ENCODE data around the gene PRND. TPM values are rescaled to one million over a fixed set of nuclear protein-coding genes. Genes with fewer than 3 reads are reported as not detected.

PRND gene
- polyA plus RNA-seq, 1 donor (not counting 4 experiments of a cell fraction or from before 2014, with no cell fraction given): not detected

DNA sequence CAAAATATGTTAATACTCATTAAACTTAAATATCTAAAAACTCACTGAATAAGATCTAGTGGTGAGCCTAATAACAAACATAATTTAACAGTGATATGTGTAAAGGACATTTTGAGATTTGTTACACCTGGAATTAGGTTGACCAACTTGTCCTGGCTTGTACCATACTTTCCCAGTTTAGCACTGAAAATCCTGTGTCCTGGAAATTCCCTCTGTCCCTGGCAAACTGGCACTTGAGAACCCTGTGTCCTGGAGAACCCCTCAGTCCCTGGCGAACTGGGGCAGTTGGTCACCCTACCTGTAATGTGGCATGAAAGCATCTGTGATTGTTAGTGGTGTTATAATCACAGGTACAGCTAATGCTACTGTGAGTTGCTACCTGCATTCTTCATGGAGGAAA, 6.9 kb upstream of the PRND start:
- Histone ChIP-seq H4K20me1 (ENCODE audit: control insufficient read depth, extremely low read depth, insufficient read depth, low read length) (no peaks in the 10 kb centered on the region), H3K79me2 (ENCODE audit: control insufficient read depth, insufficient read depth, low read length) (no peaks in the 10 kb centered on the region), H3K27me3 (ENCODE audit: control insufficient read depth, extremely low read depth, insufficient read depth, low read length) (no peaks in the 10 kb centered on the region), H3K27ac (ENCODE audit: control insufficient read depth, insufficient read depth, low read length) (peak overlapping the region; percentile 17), H3K9me3 (ENCODE audit: control insufficient read depth, low read depth, low read length) (no peaks in the 10 kb centered on the region), H3K36me3 (ENCODE audit: control insufficient read depth in 2 of 2, extremely low read depth in 1 of 2, insufficient read depth in 2 of 2, low read length in 2 of 2) (no peaks in the 10 kb centered on the region), H3K9ac (ENCODE audit: control insufficient read depth, extremely low read depth, insufficient read depth, low read length) (no peak overlapping the region), H3K4me3 (ENCODE audit: control insufficient read depth in 2 of 3, extremely low read depth in 1 of 3, insufficient read depth in 2 of 3, low read depth in 1 of 3, low read length in 3 of 3) (no peak overlapping the region), H2AFZ (ENCODE audit: control insufficient read depth, low read length) (peak overlapping the region; percentile 48), H3K4me1 (ENCODE audit: control insufficient read depth, extremely low read depth, insufficient read depth, low read length) (peaks cover 23% of the 10 kb centered on the region), H3K9me1 (ENCODE audit: control insufficient read depth, extremely low read depth, insufficient read depth, low read length) (no peaks in the 10 kb centered on the region), H3K4me2 (ENCODE audit: control insufficient read depth, extremely low read depth, insufficient read depth, low read depth, low read length) (peak overlapping the region; percentile 48)
- TF ChIP-seq, protein P1, sequence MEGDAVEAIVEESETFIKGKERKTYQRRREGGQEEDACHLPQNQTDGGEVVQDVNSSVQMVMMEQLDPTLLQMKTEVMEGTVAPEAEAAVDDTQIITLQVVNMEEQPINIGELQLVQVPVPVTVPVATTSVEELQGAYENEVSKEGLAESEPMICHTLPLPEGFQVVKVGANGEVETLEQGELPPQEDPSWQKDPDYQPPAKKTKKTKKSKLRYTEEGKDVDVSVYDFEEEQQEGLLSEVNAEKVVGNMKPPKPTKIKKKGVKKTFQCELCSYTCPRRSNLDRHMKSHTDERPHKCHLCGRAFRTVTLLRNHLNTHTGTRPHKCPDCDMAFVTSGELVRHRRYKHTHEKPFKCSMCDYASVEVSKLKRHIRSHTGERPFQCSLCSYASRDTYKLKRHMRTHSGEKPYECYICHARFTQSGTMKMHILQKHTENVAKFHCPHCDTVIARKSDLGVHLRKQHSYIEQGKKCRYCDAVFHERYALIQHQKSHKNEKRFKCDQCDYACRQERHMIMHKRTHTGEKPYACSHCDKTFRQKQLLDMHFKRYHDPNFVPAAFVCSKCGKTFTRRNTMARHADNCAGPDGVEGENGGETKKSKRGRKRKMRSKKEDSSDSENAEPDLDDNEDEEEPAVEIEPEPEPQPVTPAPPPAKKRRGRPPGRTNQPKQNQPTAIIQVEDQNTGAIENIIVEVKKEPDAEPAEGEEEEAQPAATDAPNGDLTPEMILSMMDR (optimal IDR thresholded peaks at IDR 0.05 in 1 of 3, IDR thresholded peaks at IDR 0.05 in 1 of 3, conservative IDR thresholded peaks at IDR 0.05 in 1 of 3; ENCODE audit: extremely low read depth in 1 of 3, insufficient read depth in 2 of 3, low read length in 3 of 3): no peak
- no peak for TF ChIP-seq EZH2 (IDR thresholded peaks at IDR 0.05; ENCODE audit: low read length)
- DNase-seq (ENCODE audit: low read depth, low spot score) (no peak), FAIRE-seq (peak; percentile 87)
- dilution Hi-C loops (cut with MboI; ENCODE audit: extremely low pct_ligation_motif_present, low sequenced_read_pairs): no loop called here

DNA sequence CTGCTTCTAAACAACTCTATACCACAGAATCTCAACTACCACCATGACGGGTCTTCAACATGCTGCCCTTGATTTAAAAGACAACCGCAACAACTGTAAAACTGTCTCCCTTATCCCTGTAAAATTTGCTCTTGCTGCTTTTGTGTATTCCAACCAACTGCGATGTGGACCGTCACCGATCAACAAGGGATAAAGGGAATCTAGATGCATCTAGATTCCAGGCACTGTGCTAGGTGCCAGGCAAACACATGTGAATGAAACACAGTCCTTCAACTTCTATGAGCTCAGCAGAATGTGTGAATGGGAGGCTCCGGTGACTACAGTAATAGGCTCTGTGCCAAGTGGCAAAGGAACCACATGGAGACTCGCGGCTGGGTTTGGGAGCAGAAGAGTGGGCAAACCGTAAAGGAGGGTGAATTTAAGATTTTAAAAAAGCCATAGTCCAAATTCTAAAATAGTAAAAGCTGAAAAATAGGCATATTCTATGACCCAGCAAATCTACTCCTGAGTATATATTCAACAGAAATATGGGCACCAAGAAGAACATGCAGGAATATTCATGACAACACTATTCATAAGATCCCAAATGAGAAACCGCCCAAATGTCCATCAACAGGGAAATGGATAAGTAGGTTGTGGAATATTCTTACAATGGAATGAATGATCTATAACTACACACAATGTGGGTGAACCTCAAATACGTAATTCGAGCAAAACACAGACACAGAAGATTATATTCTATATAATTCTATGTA, 3.7 kb upstream of the PRND start:
- Histone ChIP-seq H3K4me1 (ENCODE audit: control insufficient read depth, extremely low read depth, insufficient read depth, low read length) (peaks cover 27% of the 10 kb centered on the region), H2AFZ (ENCODE audit: control insufficient read depth, low read length) (no peak overlapping the region), H3K27me3 (ENCODE audit: control insufficient read depth, extremely low read depth, insufficient read depth, low read length) (peaks cover 4% of the 10 kb centered on the region), H3K79me2 (ENCODE audit: control insufficient read depth, insufficient read depth, low read length) (no peaks in the 10 kb centered on the region), H3K36me3 (ENCODE audit: control insufficient read depth in 2 of 2, extremely low read depth in 1 of 2, insufficient read depth in 2 of 2, low read length in 2 of 2) (no peaks in the 10 kb centered on the region), H3K9me3 (ENCODE audit: control insufficient read depth, low read depth, low read length) (no peaks in the 10 kb centered on the region), H3K9ac (ENCODE audit: control insufficient read depth, extremely low read depth, insufficient read depth, low read length) (no peak overlapping the region), H3K4me2 (ENCODE audit: control insufficient read depth, extremely low read depth, insufficient read depth, low read depth, low read length) (no peak overlapping the region), H3K9me1 (ENCODE audit: control insufficient read depth, extremely low read depth, insufficient read depth, low read length) (no peaks in the 10 kb centered on the region), H3K27ac (ENCODE audit: control insufficient read depth, insufficient read depth, low read length) (no peak overlapping the region), H4K20me1 (ENCODE audit: control insufficient read depth, extremely low read depth, insufficient read depth, low read length) (no peaks in the 10 kb centered on the region), H3K4me3 (ENCODE audit: control insufficient read depth in 2 of 3, extremely low read depth in 1 of 3, insufficient read depth in 2 of 3, low read depth in 1 of 3, low read length in 3 of 3) (no peak overlapping the region)
- dilution Hi-C loops (cut with MboI; ENCODE audit: extremely low pct_ligation_motif_present, low sequenced_read_pairs): no loop called here
- no peak for FAIRE-seq
- DNase-seq (ENCODE audit: low read depth, low spot score): no peak
- no peak for TF ChIP-seq EZH2 (IDR thresholded peaks at IDR 0.05; ENCODE audit: low read length)
- TF ChIP-seq, protein P1 (optimal IDR thresholded peaks at IDR 0.05 in 1 of 3, IDR thresholded peaks at IDR 0.05 in 1 of 3, conservative IDR thresholded peaks at IDR 0.05 in 1 of 3; ENCODE audit: extremely low read depth in 1 of 3, insufficient read depth in 2 of 3, low read length in 3 of 3): no peak
